Liver (tissue), 9 donors: ENCODE measurements around the gene OTOR. TPM values are rescaled to one million over a fixed set of nuclear protein-coding genes. Genes with fewer than 3 reads are reported as not detected.

Experiments
- DNase-seq: peaks from one replicate; pipeline ENCODE4 v3.0.0-alpha.2; 2017; ENCODE audit warnings: low spot score
- H3K27ac ChIP-seq, 2 donors: one replicate each; pipeline ENCODE4 v1.7.0; 2013; ENCODE audit warnings: inconsistent platforms in 2 of 2, low read length in 2 of 2, control low read depth in 1 of 2, low read depth in 1 of 2, mild to moderate bottlenecking in 1 of 2
- H3K27me3 ChIP-seq, 4 donors: one replicate each; pipeline versions ENCODE4 v1.6.1 to v1.7.0; 2013; ENCODE audit warnings: low read length in 3 of 4, inconsistent platforms in 1 of 4, mild to moderate bottlenecking in 1 of 4, moderate library complexity in 1 of 4; ENCODE audit not compliant: control insufficient read depth in 4 of 4, insufficient read depth in 4 of 4
- H3K36me3 ChIP-seq, 4 donors: one replicate each; pipeline versions ENCODE4 v1.6.1 to v1.7.0; 2013; ENCODE audit warnings: low read length in 3 of 4, mild to moderate bottlenecking in 3 of 4, low read depth in 1 of 4, moderate library complexity in 1 of 4; ENCODE audit not compliant: control insufficient read depth in 4 of 4, insufficient read depth in 3 of 4
- H3K4me1 ChIP-seq, 4 donors: one replicate each; pipeline versions ENCODE4 v1.6.1 to v1.7.0; 2013; ENCODE audit warnings: low read length in 3 of 4, mild to moderate bottlenecking in 3 of 4, moderate library complexity in 1 of 4; ENCODE audit not compliant: control insufficient read depth in 4 of 4, insufficient read depth in 4 of 4
- H3K4me3 ChIP-seq, 3 donors: one replicate each; pipeline versions ENCODE4 v1.6.1 to v1.7.0; 2013; ENCODE audit warnings: low read length in 3 of 3, control low read depth in 1 of 3, low read depth in 1 of 3, mild to moderate bottlenecking in 1 of 3
- H3K9ac ChIP-seq, 2 donors: one replicate each; pipeline ENCODE4 v1.7.0; 2013; ENCODE audit warnings: low read length in 2 of 2, mild to moderate bottlenecking in 2 of 2, moderate library complexity in 2 of 2, control low read depth in 1 of 2, low read depth in 1 of 2
- H3K9me3 ChIP-seq, 4 donors: one replicate each; pipeline versions ENCODE4 v1.6.1 to v1.7.0; 2013; ENCODE audit warnings: low read length in 3 of 4; ENCODE audit not compliant: control insufficient read depth in 4 of 4
- ATF3 ChIP-seq: IDR thresholded peaks from 2 replicates; pipeline ENCODE4 v1.6.1; 2016; ENCODE audit warnings: antibody characterized with exemption
- CTCF ChIP-seq: fragments of 150-350 bp; IDR thresholded peaks from 2 replicates; pipeline ENCODE4 v1.5.1; 2017; ENCODE audit warnings: improper control_type of control experiment, low read depth, low read length; ENCODE audit not compliant: missing input control
- EGR1 ChIP-seq, 2 donors: IDR thresholded peaks; 2 replicates each; pipeline ENCODE4 v1.6.1; 2016 to 2018; ENCODE audit warnings: antibody characterized with exemption in 2 of 2, low read depth in 2 of 2
- FOXA1 ChIP-seq: IDR thresholded peaks from 2 replicates; pipeline ENCODE4 v1.6.1; 2016; ENCODE audit warnings: antibody characterized with exemption
- FOXA2 ChIP-seq: IDR thresholded peaks from 2 replicates; pipeline ENCODE4 v1.6.1; 2016; ENCODE audit warnings: antibody characterized with exemption
- GABPA ChIP-seq, 2 donors: IDR thresholded peaks in 1 of 2; conservative IDR thresholded peaks in 1 of 2; 2 replicates each; pipeline ENCODE4 v1.6.1; 2016; ENCODE audit warnings: antibody characterized with exemption in 2 of 2, mild to moderate bottlenecking in 1 of 2, moderate library complexity in 1 of 2
- HNF4A ChIP-seq, 2 donors: conservative IDR thresholded peaks; 2 replicates each; pipeline ENCODE4 v1.6.1; 2016; ENCODE audit warnings: antibody characterized with exemption in 2 of 2, mild to moderate bottlenecking in 2 of 2
- HNF4G ChIP-seq: IDR thresholded peaks from 2 replicates; pipeline ENCODE4 v1.6.1; 2016; ENCODE audit warnings: antibody characterized with exemption
- JUND ChIP-seq, 2 donors: IDR thresholded peaks; 2 replicates each; pipeline ENCODE4 v1.6.1; 2016; ENCODE audit warnings: antibody characterized with exemption in 2 of 2
- MAX ChIP-seq: IDR thresholded peaks from 2 replicates; pipeline ENCODE4 v1.6.1; 2016; ENCODE audit warnings: antibody characterized with exemption
- NR2F2 ChIP-seq: IDR thresholded peaks from 2 replicates; pipeline ENCODE4 v1.6.1; 2016; ENCODE audit warnings: antibody characterized with exemption
- RAD21 ChIP-seq, 2 donors: IDR thresholded peaks; 2 replicates each; pipeline ENCODE4 v1.6.1; 2016; ENCODE audit warnings: antibody characterized with exemption in 2 of 2, mild to moderate bottlenecking in 2 of 2
- REST ChIP-seq: IDR thresholded peaks from 2 replicates; pipeline ENCODE4 v1.6.1; 2016; ENCODE audit warnings: antibody characterized with exemption, mild to moderate bottlenecking
- RXRA ChIP-seq, 2 donors: IDR thresholded peaks; 2 replicates each; pipeline ENCODE4 v1.6.1; 2017 to 2018; ENCODE audit warnings: antibody characterized with exemption in 2 of 2, mild to moderate bottlenecking in 1 of 2
- SP1 ChIP-seq: IDR thresholded peaks from 2 replicates; pipeline ENCODE4 v1.6.1; 2018; ENCODE audit warnings: antibody characterized with exemption, mild to moderate bottlenecking
- TAF1 ChIP-seq: conservative IDR thresholded peaks from 2 replicates; pipeline ENCODE4 v1.6.1; 2016; ENCODE audit warnings: antibody characterized with exemption, mild to moderate bottlenecking
- YY1 ChIP-seq: IDR thresholded peaks from 2 replicates; pipeline ENCODE4 v1.6.1; 2016; ENCODE audit warnings: antibody characterized with exemption, mild to moderate bottlenecking
- ZBTB33 ChIP-seq: IDR thresholded peaks from 2 replicates; pipeline ENCODE4 v1.6.1; 2016; ENCODE audit warnings: antibody characterized with exemption
- WGBS: extraction: QIAGEN DNeasy Blood & Tissue Kit; methylation state at CpG from one replicate; pipeline ENCODE4 v1.1.7; 2013; 5-methylcytosine and 5-hydroxymethylcytosine counted together
- polyA plus RNA-seq, 2 donors: library from polyadenylated mRNA; stranded (reverse) in 1 of 2; unstranded in 1 of 2; fragments of 200-250 nt in 1 of 2; fragments of >200 nt in 1 of 2; fragmentation: Nextera tagmentation in 1 of 2; extraction: Ambion mirVana in 1 of 2; gene quantifications; one replicate each; pipeline versions ENCODE4 v1.2.1 to v1.2.3, GENCODE V29; 2013 to 2015
- total RNA-seq, 2 donors: library from RNA; depleted of rRNA; stranded (reverse); fragments of >200 nt; gene quantifications; one replicate each; pipeline ENCODE4 v1.2.3, GENCODE V29; 2014
- donor health status: healthy.
- donor health status: healthy.
- donor health status: healthy.
- donor health status: healthy.
- donor health status: healthy.

OTOR gene
- total and polyA plus RNA-seq, 4 donors = not detected

- peak; percentile 40 for DNase-seq
Measured at GRCh38 chr20:16761305-16761829, 13.2 kb downstream of the OTOR start.

GRCh38 chr20:16764560-16764959 lies 16.4 kb downstream of the OTOR start:
- 42% methylated on average over 4 of the region's 4 CpGs for WGBS
- Histone ChIP-seq H3K9ac (no peak overlapping the region), H3K27ac (no peak overlapping the region), H3K36me3 (no peaks in the 10 kb centered on the region), H3K4me1 (peaks cover 0 to 2% (median 0%) of the 10 kb centered on the region in 4 donors), H3K4me3 (no peak overlapping the region), H3K9me3 (no peaks in the 10 kb centered on the region), H3K27me3 (peaks cover 0 to 7% (median 1%) of the 10 kb centered on the region in 4 donors)
- TF ChIP-seq HNF4G (no peak), EGR1 (IDR thresholded peaks at IDR 0.05; ENCODE audit: low read depth in 2 of 2) (no peak), GABPA (IDR thresholded peaks at IDR 0.05 in 1 of 2, conservative IDR thresholded peaks at IDR 0.05 in 1 of 2) (no peak), TAF1 (no peak), HNF4A (conservative IDR thresholded peaks at IDR 0.05) (no peak), YY1 (no peak), JUND (IDR thresholded peaks at IDR 0.05) (no peak), CTCF (no peak), ATF3 (no peak), REST (no peak), FOXA2 (no peak), RXRA (IDR thresholded peaks at IDR 0.05) (no peak), SP1 (no peak), MAX (no peak), FOXA1 (no peak), RAD21 (IDR thresholded peaks at IDR 0.05) (no peak), ZBTB33 (no peak), NR2F2 (no peak)
- no peak for DNase-seq

More at GRCh38 chr20:16761305-16761829, 13.2 kb downstream of the OTOR start:
- H3K36me3 ChIP-seq = no peaks in the 10 kb centered on the region
- no peaks in the 10 kb centered on the region for H3K9me3 ChIP-seq
- H3K4me3 ChIP-seq = no peak overlapping the region
- no peaks in the 10 kb centered on the region for H3K27me3 ChIP-seq
- TF ChIP-seq FOXA1 (peak; percentile 25), GABPA (IDR thresholded peaks at IDR 0.05 in 1 of 2, conservative IDR thresholded peaks at IDR 0.05 in 1 of 2) (no peak), RAD21 (IDR thresholded peaks at IDR 0.05) (peak; percentile 94 to 95), CTCF (peak; percentile 80)
- H3K27ac ChIP-seq = no peak overlapping the region
- WGBS = 0% methylated on average over 3 of the region's 3 CpGs
- H3K4me1 ChIP-seq = peaks cover 0 to 2% (median 0%) of the 10 kb centered on the region in 4 donors
- H3K9ac ChIP-seq = no peak overlapping the region
